T-cell (primary cell): Measurements from ENCODE around the gene BFSP2. TPM values are rescaled to one million over a fixed set of nuclear protein-coding genes. Genes with fewer than 3 reads are reported as not detected.
"Not testable (repeated sequence)": the region's sequence is repeated elsewhere in the genome, so short reads cannot be mapped to it uniquely, and the experiment has no call there.

Experiments
- ATAC-seq, 4 experiments: fragments of 200-7000 bp in 3 of 4; fragments of 150-1000 bp in 1 of 4; cut with Tn5 transposase; replicated peaks in 1 of 4; 1 replicate in 3 of 4; 2 replicates in 1 of 4; pipeline ENCODE4 v1.10.0; 2021; ENCODE audit warnings: moderate library complexity in 3 of 4, mild to moderate bottlenecking in 2 of 4, moderate number of reproducible peaks in 1 of 4
- CTCF ChIA-PET, 2 donors: fragments of 300-600 bp; sonication (Branson Sonifier 250); formaldehyde crosslinking; loops; one replicate each; lab custom pipeline; 2022; ENCODE audit warnings: antibody characterized with exemption in 2 of 2; lab: Charles Lee
- POLR2A ChIA-PET, 2 donors: fragments of 300-600 bp; sonication (Branson Sonifier 250); formaldehyde crosslinking; loops; one replicate each; lab custom pipeline; 2022; ENCODE audit warnings: antibody characterized with exemption in 2 of 2; lab: Charles Lee
- DNase-seq, 35 experiments: peaks; one replicate each; pipeline versions ENCODE4 v3.0.0 to v3.0.0-alpha.2; 2013 to 2023
- H3K27ac ChIP-seq: one replicate; pipeline ENCODE4 v1.5.1; 2013; ENCODE audit warnings: low read length
- H3K27me3 ChIP-seq, 2 experiments: replicated peaks in 1 of 2; 1 replicate in 1 of 2; 2 replicates in 1 of 2; pipeline versions ENCODE4 v1.6.1 to v1.7.0; 2013; ENCODE audit warnings: low read length in 1 of 2, mixed read lengths in 1 of 2; ENCODE audit not compliant: control insufficient read depth in 2 of 2, insufficient read depth in 2 of 2; ENCODE audit errors: extremely low read depth in 1 of 2
- H3K36me3 ChIP-seq, 2 donors: 1 replicate in 1 of 2; 2 replicates in 1 of 2; pipeline versions ENCODE4 v1.6.1 to v1.7.0; 2013; ENCODE audit warnings: low read length in 1 of 2; ENCODE audit not compliant: control insufficient read depth in 2 of 2, insufficient read depth in 1 of 2; ENCODE audit errors: extremely low read depth in 1 of 2
- H3K4me1 ChIP-seq, 2 experiments: 1 replicate in 1 of 2; 2 replicates in 1 of 2; pipeline versions ENCODE4 v1.6.1 to v1.7.0; 2013; ENCODE audit warnings: low read length in 2 of 2, mixed read lengths in 1 of 2; ENCODE audit not compliant: insufficient read depth in 2 of 2, control insufficient read depth in 1 of 2; ENCODE audit errors: extremely low read depth in 1 of 2
- H3K4me3 ChIP-seq, 2 donors: 1 replicate in 1 of 2; 2 replicates in 1 of 2; pipeline versions ENCODE4 v1.5.1 to v1.7.0; 2013; ENCODE audit warnings: mild to moderate bottlenecking in 2 of 2, low read length in 1 of 2, moderate library complexity in 1 of 2; ENCODE audit not compliant: control insufficient read depth in 1 of 2; ENCODE audit errors: extremely low read depth in 1 of 2
- H3K9me3 ChIP-seq: 2 replicates; pipeline ENCODE4 v1.7.0; 2013
- H3K27ac Mint-ChIP-seq, 2 donors: one replicate each; pipeline ENCODE4 v1.8.0; 2020 to 2021; ENCODE audit warnings: mild to moderate bottlenecking in 2 of 2, mixed read lengths in 2 of 2
- H3K27me3 Mint-ChIP-seq, 2 donors: one replicate each; pipeline ENCODE4 v1.8.0; 2021 to 2022; ENCODE audit warnings: mixed read lengths in 2 of 2
- H3K36me3 Mint-ChIP-seq: one replicate; pipeline ENCODE4 v1.8.0; 2021; ENCODE audit warnings: mixed read lengths
- H3K4me1 Mint-ChIP-seq, 3 donors: one replicate each; pipeline ENCODE4 v1.8.0; 2020 to 2022; ENCODE audit warnings: mixed read lengths in 3 of 3, mild to moderate bottlenecking in 1 of 3
- H3K4me3 Mint-ChIP-seq, 3 donors: one replicate each; pipeline ENCODE4 v1.8.0; 2020 to 2022; ENCODE audit warnings: mild to moderate bottlenecking in 3 of 3, mixed read lengths in 3 of 3, moderate library complexity in 3 of 3
- H3K9me3 Mint-ChIP-seq, 3 donors: one replicate each; pipeline ENCODE4 v1.8.0; 2020 to 2022; ENCODE audit warnings: mixed read lengths in 3 of 3
- WGBS: methylation state at CpG from one replicate; pipeline ENCODE4 v1.1.5; 2013; ENCODE audit warnings: missing lambda C conversion rate; ENCODE audit not compliant: insufficient coverage; 5-methylcytosine and 5-hydroxymethylcytosine counted together
- total RNA-seq, 35 experiments: library from RNA in 6 of 35; stranded (reverse) in 6 of 35; fragments of 120-200 nt in 1 of 35; gene quantifications; one replicate each; pipeline versions ENCODE4 v1.2.1 to v1.2.4 and lab custom pipeline; 2013 to 2026

Gene BFSP2
- total RNA-seq, 5 donors from 2014 or later (not counting 1 experiment from before 2014, with no cell fraction given): 0.98 TPM; not detected in 4

DNA sequence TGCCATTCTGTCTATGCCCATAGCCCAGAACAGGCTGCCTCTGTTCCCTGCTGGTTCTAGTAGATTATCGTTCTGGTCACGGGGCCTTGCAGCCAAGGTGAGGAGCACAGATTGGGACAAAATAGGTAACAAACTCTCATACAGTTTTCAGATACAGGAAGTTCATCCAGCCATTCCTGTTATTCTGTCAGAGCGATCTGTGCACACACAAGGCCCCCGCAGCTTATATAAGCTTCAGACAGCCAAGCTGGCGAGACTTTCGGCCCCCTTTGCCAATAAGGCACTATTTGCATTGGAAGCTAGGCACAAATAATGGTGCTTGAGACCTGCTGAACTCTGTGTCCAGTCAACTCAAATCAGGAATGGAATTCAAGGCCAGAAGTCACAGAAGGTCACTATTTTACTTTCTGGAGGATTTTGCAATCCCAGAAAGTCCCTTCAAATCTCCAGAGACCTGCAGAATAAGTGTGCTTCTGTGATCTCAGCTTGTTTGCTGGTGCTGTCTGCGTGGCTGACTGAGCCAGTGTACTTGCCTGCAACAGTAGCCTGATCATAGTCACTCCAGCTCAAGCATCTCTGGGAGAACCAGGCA, 69.4 kb downstream of the BFSP2 start:
- H3K27ac ChIP-seq: no peak overlapping the region
- 93% methylated on average over 7 of the region's 7 CpGs for WGBS
- H3K36me3 ChIP-seq: no peaks in the 10 kb centered on the region
- H3K4me3 ChIP-seq: no peak overlapping the region
- H3K9me3 Mint-ChIP-seq: no peaks in the 10 kb centered on the region
- H3K27ac Mint-ChIP-seq: no peak overlapping the region
- POLR2A ChIA-PET: no interaction called here
- H3K36me3 Mint-ChIP-seq: no peaks in the 10 kb centered on the region
- H3K4me1 Mint-ChIP-seq: peaks cover 16 to 23% (median 17%) of the 10 kb centered on the region in 3 donors
- DNase-seq: no peak
- CTCF ChIA-PET: no interaction called here
- ATAC-seq: no peak
- H3K4me1 ChIP-seq: peaks cover 8 to 14% of the 10 kb centered on the region in 2 experiments
- peaks cover 0 to 2% of the 10 kb centered on the region in 2 experiments for H3K27me3 ChIP-seq
- H3K4me3 Mint-ChIP-seq: no peak overlapping the region
- H3K9me3 ChIP-seq: no peaks in the 10 kb centered on the region
- no peaks in the 10 kb centered on the region for H3K27me3 Mint-ChIP-seq

DNA sequence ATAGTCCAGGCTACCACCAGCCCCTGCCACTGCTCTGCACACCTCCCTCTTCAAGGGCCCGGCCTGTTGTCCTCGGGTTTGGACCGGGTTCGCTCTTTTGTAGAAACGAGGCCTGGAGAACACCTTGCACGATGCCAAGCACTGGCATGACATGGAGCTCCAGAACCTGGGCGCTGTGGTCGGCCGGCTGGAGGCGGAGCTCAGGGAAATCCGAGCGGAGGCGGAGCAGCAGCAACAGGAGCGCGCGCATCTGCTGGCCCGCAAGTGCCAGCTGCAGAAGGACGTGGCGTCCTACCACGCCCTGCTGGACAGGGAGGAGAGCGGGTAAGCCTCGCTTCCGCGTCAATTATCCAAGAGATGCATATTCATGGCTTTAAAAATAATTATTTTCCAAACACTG, 72.4 kb downstream of the BFSP2 start:
- Histone ChIP-seq H3K27me3 (peaks cover 0 to 2% of the 10 kb centered on the region in 2 experiments), H3K4me3 (no peak overlapping the region), H3K9me3 (no peaks in the 10 kb centered on the region), H3K27ac (no peak overlapping the region), H3K36me3 (no peaks in the 10 kb centered on the region), H3K4me1 (peaks cover 2 to 10% of the 10 kb centered on the region in 2 experiments)
- no peak for DNase-seq
- H3K36me3 Mint-ChIP-seq: no peaks in the 10 kb centered on the region
- H3K4me3 Mint-ChIP-seq: no peak overlapping the region
- CTCF ChIA-PET: no interaction called here
- WGBS: 97% methylated on average over 20 of the region's 24 CpGs
- no peaks in the 10 kb centered on the region for H3K27me3 Mint-ChIP-seq
- POLR2A ChIA-PET: no interaction called here
- ATAC-seq: no peak
- peaks cover 27 to 39% (median 31%) of the 10 kb centered on the region in 3 donors for H3K4me1 Mint-ChIP-seq
- H3K9me3 Mint-ChIP-seq: no peaks in the 10 kb centered on the region
- H3K27ac Mint-ChIP-seq: no peak overlapping the region

DNA sequence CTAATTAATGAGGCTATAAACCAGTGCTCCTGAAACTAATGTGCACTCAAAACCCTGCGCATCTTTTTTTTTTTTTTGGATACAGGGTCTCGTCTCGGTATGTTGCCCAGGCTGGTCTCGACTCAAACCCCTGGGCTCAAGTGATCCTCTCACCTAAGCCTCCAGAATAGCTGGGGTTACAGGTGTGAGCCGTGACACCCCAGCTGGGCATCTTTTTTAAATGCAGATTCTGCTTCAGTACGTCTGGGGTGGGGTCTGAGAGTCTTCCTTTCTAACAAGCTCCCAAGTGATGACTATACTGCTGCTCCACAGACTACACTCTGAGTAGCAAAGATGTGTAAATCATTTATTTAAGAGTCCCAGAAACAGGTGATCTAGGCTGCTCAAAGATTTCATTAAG, 73.0 kb downstream of the BFSP2 start:
- peaks cover 29 to 40% (median 35%) of the 10 kb centered on the region in 3 donors for H3K4me1 Mint-ChIP-seq
- no peaks in the 10 kb centered on the region for H3K36me3 Mint-ChIP-seq
- no peak overlapping the region for H3K4me3 Mint-ChIP-seq
- DNase-seq (no peak), ATAC-seq (no peak)
- H3K27ac Mint-ChIP-seq: no peak overlapping the region
- Histone ChIP-seq H3K4me3 (no peak overlapping the region), H3K36me3 (no peaks in the 10 kb centered on the region), H3K27me3 (peaks cover 0 to 2% of the 10 kb centered on the region in 2 experiments), H3K9me3 (no peaks in the 10 kb centered on the region), H3K4me1 (peaks cover 2 to 10% of the 10 kb centered on the region in 2 experiments), H3K27ac (no peak overlapping the region)
- ChIA-PET CTCF (interaction anchor here in 1 of 2 donors (0.7 kb wide), 1 partner anchor 335 kb away, joined by 8 read pairs; no protein-coding TSS in a partner anchor), POLR2A (interaction anchor here (0.6 to 0.7 kb wide), 2 partner anchors 16 to 139 kb away, joined by 5 to 20 read pairs; no protein-coding TSS in a partner anchor)
- H3K27me3 Mint-ChIP-seq: no peaks in the 10 kb centered on the region
- 90% methylated on average over 2 of the region's 6 CpGs for WGBS
- no peaks in the 10 kb centered on the region for H3K9me3 Mint-ChIP-seq

GRCh38 chr3:133473472-133474191, 73.8 kb downstream of the BFSP2 start:
- H3K36me3 Mint-ChIP-seq, H3K27ac ChIP-seq, H3K27me3 Mint-ChIP-seq, H3K27ac Mint-ChIP-seq, DNase-seq, H3K27me3 ChIP-seq, H3K9me3 ChIP-seq, H3K4me3 Mint-ChIP-seq, H3K36me3 ChIP-seq, H3K9me3 Mint-ChIP-seq, ATAC-seq, H3K4me3 ChIP-seq: not testable (repeated sequence)
- WGBS: no CpG with 5 or more reads among the region's 5 CpGs
- ChIA-PET CTCF (interaction anchor here (0.5 to 1.3 kb wide), 3 partner anchors 16 to 334 kb away, joined by 3 to 8 read pairs (median 5); no protein-coding TSS in a partner anchor), POLR2A (interaction anchor here (0.6 to 0.7 kb wide), 2 partner anchors 15 to 138 kb away, joined by 5 to 20 read pairs; no protein-coding TSS in a partner anchor)
- H3K4me1 ChIP-seq: peaks cover 5 to 10% of the 10 kb centered on the region in 2 experiments
- H3K4me1 Mint-ChIP-seq: peaks cover 31 to 42% (median 37%) of the 10 kb centered on the region in 3 donors

DNA sequence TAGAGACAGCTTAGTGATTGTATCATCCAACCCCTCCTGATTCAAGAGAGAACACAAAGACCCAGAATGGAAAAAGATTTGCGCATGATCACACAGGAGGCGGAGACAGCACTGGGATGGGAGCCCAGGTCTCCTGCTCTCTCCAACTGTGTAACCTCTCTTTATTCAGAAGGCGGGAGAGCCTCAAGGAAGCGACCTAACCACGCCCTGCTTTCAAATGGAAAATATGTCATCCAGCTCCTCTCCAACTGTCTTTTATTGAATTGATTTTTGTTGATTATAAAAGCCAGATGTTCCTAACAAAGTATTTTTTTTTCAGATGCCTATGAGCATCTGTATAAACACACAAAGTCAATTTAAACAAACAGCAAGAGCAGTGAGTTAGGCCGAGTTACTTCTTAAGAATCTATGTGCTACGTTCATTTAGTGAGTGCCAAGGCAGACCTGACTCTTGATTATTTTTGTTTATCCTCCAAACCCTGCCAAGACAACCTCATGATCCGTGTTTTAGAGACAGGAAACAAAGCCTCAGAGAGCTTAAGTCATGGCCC, 74.5 kb downstream of the BFSP2 start:
- Histone ChIP-seq H3K27me3 (peaks cover 0 to 2% of the 10 kb centered on the region in 2 experiments), H3K36me3 (no peaks in the 10 kb centered on the region), H3K4me1 (peaks cover 8 to 10% of the 10 kb centered on the region in 2 experiments), H3K27ac (peak overlapping the region; percentile 26), H3K9me3 (no peaks in the 10 kb centered on the region), H3K4me3 (no peak overlapping the region)
- H3K4me3 Mint-ChIP-seq: no peak overlapping the region
- ChIA-PET CTCF (interaction anchor here (0.5 to 1.3 kb wide), 2 partner anchors 15 to 50 kb away, joined by 3 to 5 read pairs; no protein-coding TSS in a partner anchor), POLR2A (no interaction called here)
- no peaks in the 10 kb centered on the region for H3K36me3 Mint-ChIP-seq
- H3K4me1 Mint-ChIP-seq: peaks cover 36 to 46% (median 41%) of the 10 kb centered on the region in 3 donors
- H3K27me3 Mint-ChIP-seq: no peaks in the 10 kb centered on the region
- H3K9me3 Mint-ChIP-seq: no peaks in the 10 kb centered on the region
- no peak for ATAC-seq
- H3K27ac Mint-ChIP-seq: peak overlapping the region; percentile 13 to 41
- WGBS: 74% methylated on average over 2 of the region's 8 CpGs
- DNase-seq: no peak

- POLR2A ChIA-PET: no interaction called here
- CTCF ChIA-PET: interaction anchor here in 1 of 2 donors (1.3 kb wide), 1 partner anchor 15 kb away, joined by 5 read pairs; no protein-coding TSS in a partner anchor
- Histone ChIP-seq H3K36me3 (no peaks in the 10 kb centered on the region), H3K27me3 (peaks cover 0 to 2% of the 10 kb centered on the region in 2 experiments), H3K27ac (peak overlapping the region; percentile 46), H3K4me1 (peaks cover 10% of the 10 kb centered on the region in 2 experiments), H3K9me3 (no peaks in the 10 kb centered on the region), H3K4me3 (no peak overlapping the region)
- peak overlapping the region; percentile 58 to 81 for H3K27ac Mint-ChIP-seq
- H3K27me3 Mint-ChIP-seq: no peaks in the 10 kb centered on the region
- DNase-seq (no peak), ATAC-seq (no peak)
- H3K4me1 Mint-ChIP-seq: peaks cover 39 to 46% (median 41%) of the 10 kb centered on the region in 3 donors
- 100% methylated on average over 2 of the region's 4 CpGs for WGBS
- no peaks in the 10 kb centered on the region for H3K36me3 Mint-ChIP-seq
- H3K9me3 Mint-ChIP-seq: no peaks in the 10 kb centered on the region
- H3K4me3 Mint-ChIP-seq: peak overlapping the region in 1 of 3 donors; percentile 7
Measured at GRCh38 chr3:133474817-133475216, 75.0 kb downstream of the BFSP2 start.
